Testis (tissue), 3 donors: ENCODE measurements around the gene ACSM6. TPM values are rescaled to one million over a fixed set of nuclear protein-coding genes. Genes with fewer than 3 reads are reported as not detected.

Source experiments
- DNase-seq: peaks from one replicate; pipeline ENCODE4 v3.0.0-alpha.2; 2019
- H3K27ac ChIP-seq, 2 donors: fragments of 200-600 bp; sonication (generic); one replicate each; pipeline ENCODE4 v1.5.1; 2019
- H3K27me3 ChIP-seq: fragments of 200-600 bp; sonication (generic); one replicate; pipeline ENCODE4 v1.5.1; 2019
- H3K36me3 ChIP-seq: fragments of 200-600 bp; sonication (generic); one replicate; pipeline ENCODE4 v1.5.1; 2017; ENCODE audit warnings: low read depth; ENCODE audit errors: missing control alignments
- H3K4me1 ChIP-seq: fragments of 200-600 bp; sonication (generic); one replicate; pipeline ENCODE4 v1.5.1; 2019
- H3K4me3 ChIP-seq, 2 donors: fragments of 200-600 bp; sonication (generic); one replicate each; pipeline ENCODE4 v1.5.1; 2017 to 2019
- H3K9me3 ChIP-seq: fragments of 200-600 bp; sonication (generic); one replicate; pipeline ENCODE4 v1.5.1; 2017
- CTCF ChIP-seq, 3 experiments: fragments of 450-650 bp in 2 of 3; fragments of 200-600 bp in 1 of 3; sonication (generic) in 1 of 3; IDR thresholded peaks; one replicate each; pipeline ENCODE4 v1.5.1; 2016 to 2019; ENCODE audit warnings: antibody characterized with exemption in 3 of 3, mild to moderate bottlenecking in 2 of 3, moderate library complexity in 1 of 3
- POLR2A ChIP-seq: fragments of 450-650 bp; IDR thresholded peaks from one replicate; pipeline ENCODE4 v1.6.1; 2017; ENCODE audit warnings: antibody characterized with exemption, mild to moderate bottlenecking, moderate library complexity
- WGBS, 2 donors: methylation state at CpG; one replicate each; pipeline ENCODE4 v1.1.5; 2018; 5-methylcytosine and 5-hydroxymethylcytosine counted together
- intact Hi-C: fragments of 100-400 bp; cut with DNase I; formaldehyde crosslinking; loops from one replicate; pipeline ENCODE4 v1.15.1; 2023; ENCODE audit warnings: low total_unique reads
- polyA plus RNA-seq: library from polyadenylated mRNA; stranded (reverse); fragments of 350-450 nt; fragmentation: Illumina TruSeq; extraction: RNeasy Lipid Tissue Mini Kit (QIAGEN cat#74804); gene quantifications from one replicate; pipeline ENCODE4 v1.2.3, GENCODE V29; 2014; ENCODE audit warnings: low read depth, low replicate concordance; ENCODE audit not compliant: insufficient read depth
- total RNA-seq, 2 donors: library from RNA; depleted of rRNA; stranded (reverse); fragments of >200 nt; gene quantifications; one replicate each; pipeline ENCODE4 v1.2.3, GENCODE V29; 2016

ACSM6 gene
- total and polyA plus RNA-seq, 3 donors from 2014 or later = not detected

GRCh38 chr10:95261926-95262325 is 67.9 kb downstream of the ACSM6 start:
- no peaks in the 10 kb centered on the region for H3K36me3 ChIP-seq
- intact Hi-C loops = no loop called here
- WGBS, 2 donors = 93 to 100% methylated on average over 3 of the region's 3 CpGs
- no peak overlapping the region for H3K27ac ChIP-seq
- H3K4me1 ChIP-seq = no peaks in the 10 kb centered on the region
- no peak for DNase-seq
- no peaks in the 10 kb centered on the region for H3K27me3 ChIP-seq
- H3K4me3 ChIP-seq = no peak overlapping the region
- no peak for TF ChIP-seq CTCF (IDR thresholded peaks at IDR 0.05)
- TF ChIP-seq POLR2A = no peak
- no peaks in the 10 kb centered on the region for H3K9me3 ChIP-seq

- DNase-seq = no peak
- H3K4me1 ChIP-seq = no peaks in the 10 kb centered on the region
- no peak overlapping the region for H3K4me3 ChIP-seq
- intact Hi-C loops = no loop called here
- H3K27me3 ChIP-seq = no peaks in the 10 kb centered on the region
- TF ChIP-seq POLR2A = no peak
- no peak for TF ChIP-seq CTCF (IDR thresholded peaks at IDR 0.05)
- H3K9me3 ChIP-seq = no peaks in the 10 kb centered on the region
- H3K36me3 ChIP-seq = no peaks in the 10 kb centered on the region
- WGBS, 2 donors = 70 to 76% methylated on average over 5 of the region's 5 CpGs
- H3K27ac ChIP-seq = no peak overlapping the region
Observed at GRCh38 chr10:95262763-95263518, 68.9 kb downstream of the ACSM6 start.

GRCh38 chr10:95263864-95264226 is 69.8 kb downstream of the ACSM6 start:
- Histone ChIP-seq H3K27ac (no peak overlapping the region), H3K36me3 (no peaks in the 10 kb centered on the region)
- TF ChIP-seq CTCF (IDR thresholded peaks at IDR 0.05) (no peak), POLR2A (no peak)

GRCh38 chr10:95264227-95265051 is 70.4 kb downstream of the ACSM6 start:
- WGBS, 2 donors = 61 to 68% methylated on average over 6 of the region's 6 CpGs
- Histone ChIP-seq H3K4me1 (no peaks in the 10 kb centered on the region), H3K27me3 (no peaks in the 10 kb centered on the region), H3K27ac (no peak overlapping the region), H3K4me3 (no peak overlapping the region), H3K36me3 (no peaks in the 10 kb centered on the region), H3K9me3 (no peaks in the 10 kb centered on the region)
- intact Hi-C loops = no loop called here
- no peak for DNase-seq
- TF ChIP-seq POLR2A (no peak), CTCF (IDR thresholded peaks at IDR 0.05) (no peak)

More at GRCh38 chr10:95263864-95264226, 69.8 kb downstream of the ACSM6 start:
- Histone ChIP-seq H3K27me3 (no peaks in the 10 kb centered on the region), H3K9me3 (no peaks in the 10 kb centered on the region), H3K4me1 (no peaks in the 10 kb centered on the region), H3K4me3 (no peak overlapping the region)
- intact Hi-C loops = no loop called here
- no peak for DNase-seq
- WGBS, 2 donors = 78 to 83% methylated on average over 7 of the region's 7 CpGs
